PFSK-1 (cell line): ENCODE data around the gene LILRB5.

ENCODE experiments used
- FOXP2 ChIP-seq: optimal IDR thresholded peaks from 2 replicates; pipeline ENCODE3; 2011; ENCODE audit warnings: borderline replicate concordance, control low read depth, inconsistent platforms; ENCODE audit not compliant: insufficient read depth; ENCODE audit errors: extremely low read length, extremely low read depth
- POLR2AphosphoS5 ChIP-seq: IDR thresholded peaks from 2 replicates; pipeline ENCODE4 v1.6.1; 2012; ENCODE audit warnings: low read depth, mild to moderate bottlenecking, control low read depth, low read length, moderate library complexity
- SIN3A ChIP-seq: IDR thresholded peaks from 2 replicates; pipeline ENCODE4 v1.6.1; 2012; ENCODE audit warnings: mild to moderate bottlenecking, low read length, moderate library complexity, borderline replicate concordance; ENCODE audit not compliant: insufficient read depth
- TAF1 ChIP-seq: IDR thresholded peaks from 2 replicates; pipeline ENCODE4 v1.6.1; 2012; ENCODE audit warnings: low read length, control low read depth, borderline replicate concordance; ENCODE audit not compliant: insufficient read depth
- TF ChIP-seq, protein P1 (sequence below), 2 experiments: IDR thresholded peaks; 2 replicates each; pipeline versions ENCODE4 v1.6.1 to v1.8.0; 2011 to 2012; ENCODE audit warnings: low read depth in 2 of 2, low read length in 2 of 2, control low read depth in 1 of 2, inconsistent platforms in 1 of 2, mild to moderate bottlenecking in 1 of 2, moderate library complexity in 1 of 2; ENCODE audit not compliant: insufficient read depth in 1 of 2

DNA sequence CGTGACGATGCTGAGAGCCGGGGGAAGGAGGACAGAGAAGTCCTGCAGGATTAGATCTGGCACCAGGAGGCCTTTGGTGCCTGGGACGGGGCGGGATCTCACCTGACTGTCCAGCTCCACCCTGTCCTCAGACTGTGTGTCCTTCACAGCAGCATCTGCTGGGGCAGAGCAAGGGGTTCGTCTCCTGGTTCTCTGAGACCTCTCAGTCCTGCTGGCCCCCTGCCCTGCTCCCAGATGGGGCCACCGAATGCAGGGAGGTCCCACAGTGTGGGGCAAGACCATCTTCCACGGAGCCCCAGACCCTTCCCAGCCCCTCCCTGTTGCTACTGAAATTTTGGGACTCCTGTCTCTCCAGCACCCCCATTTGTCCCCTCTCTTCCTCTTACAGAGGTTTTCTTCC lies 38.8 kb downstream of the LILRB5 start:
- TF ChIP-seq, protein P1, sequence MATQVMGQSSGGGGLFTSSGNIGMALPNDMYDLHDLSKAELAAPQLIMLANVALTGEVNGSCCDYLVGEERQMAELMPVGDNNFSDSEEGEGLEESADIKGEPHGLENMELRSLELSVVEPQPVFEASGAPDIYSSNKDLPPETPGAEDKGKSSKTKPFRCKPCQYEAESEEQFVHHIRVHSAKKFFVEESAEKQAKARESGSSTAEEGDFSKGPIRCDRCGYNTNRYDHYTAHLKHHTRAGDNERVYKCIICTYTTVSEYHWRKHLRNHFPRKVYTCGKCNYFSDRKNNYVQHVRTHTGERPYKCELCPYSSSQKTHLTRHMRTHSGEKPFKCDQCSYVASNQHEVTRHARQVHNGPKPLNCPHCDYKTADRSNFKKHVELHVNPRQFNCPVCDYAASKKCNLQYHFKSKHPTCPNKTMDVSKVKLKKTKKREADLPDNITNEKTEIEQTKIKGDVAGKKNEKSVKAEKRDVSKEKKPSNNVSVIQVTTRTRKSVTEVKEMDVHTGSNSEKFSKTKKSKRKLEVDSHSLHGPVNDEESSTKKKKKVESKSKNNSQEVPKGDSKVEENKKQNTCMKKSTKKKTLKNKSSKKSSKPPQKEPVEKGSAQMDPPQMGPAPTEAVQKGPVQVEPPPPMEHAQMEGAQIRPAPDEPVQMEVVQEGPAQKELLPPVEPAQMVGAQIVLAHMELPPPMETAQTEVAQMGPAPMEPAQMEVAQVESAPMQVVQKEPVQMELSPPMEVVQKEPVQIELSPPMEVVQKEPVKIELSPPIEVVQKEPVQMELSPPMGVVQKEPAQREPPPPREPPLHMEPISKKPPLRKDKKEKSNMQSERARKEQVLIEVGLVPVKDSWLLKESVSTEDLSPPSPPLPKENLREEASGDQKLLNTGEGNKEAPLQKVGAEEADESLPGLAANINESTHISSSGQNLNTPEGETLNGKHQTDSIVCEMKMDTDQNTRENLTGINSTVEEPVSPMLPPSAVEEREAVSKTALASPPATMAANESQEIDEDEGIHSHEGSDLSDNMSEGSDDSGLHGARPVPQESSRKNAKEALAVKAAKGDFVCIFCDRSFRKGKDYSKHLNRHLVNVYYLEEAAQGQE (IDR thresholded peaks at IDR 0.05; ENCODE audit: insufficient read depth in 1 of 2, low read depth in 2 of 2, low read length in 2 of 2), result no peak
- TF ChIP-seq POLR2AphosphoS5 (no peak), SIN3A (no peak), TAF1 (no peak), FOXP2 (no peak)
